Stimulated activated CD4-positive, alpha-beta T cell treated with anti-CD3 and anti-CD28 coated beads, TNF-alpha, amount 100 ng/mL, for 24 hours (primary cell): Measurements from ENCODE around the gene BTBD18.

ENCODE experiments used
- DNase-seq, 3 experiments: peaks; one replicate each; pipeline ENCODE4 v3.0.0-alpha.2; 2020; ENCODE audit warnings: low read depth in 3 of 3

Gene BTBD18

GRCh38 chr11:57776031-57776521 is 24.5 kb upstream of the BTBD18 start:
- no peak for DNase-seq

- DNase-seq = no peak
Measured at GRCh38 chr11:57775491-57775890, 23.9 kb upstream of the BTBD18 start.

GRCh38 chr11:57773026-57773598 is 21.5 kb upstream of the BTBD18 start:
- DNase-seq = no peak

DNA sequence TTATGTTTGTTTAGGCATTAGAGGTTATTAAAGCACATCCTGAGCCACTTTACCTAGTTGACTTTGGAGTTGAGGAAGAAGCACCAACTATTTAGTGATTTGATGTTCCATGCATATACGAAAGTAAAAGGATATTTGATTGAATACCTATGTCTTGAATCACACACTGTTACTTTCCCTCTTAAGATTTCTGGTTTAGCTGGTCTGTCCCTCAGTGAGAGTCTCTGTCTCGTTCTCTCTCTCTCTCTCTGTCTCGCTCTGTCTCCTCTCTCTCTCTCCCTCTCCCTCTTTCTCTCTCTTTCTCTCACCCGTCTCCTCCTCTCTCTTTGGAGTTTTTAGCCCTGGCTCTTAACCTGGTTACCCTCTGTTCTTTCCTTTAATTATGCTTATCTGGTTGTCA is 20.9 kb upstream of the BTBD18 start:
- no peak for DNase-seq

- no peak for DNase-seq
Measured at GRCh38 chr11:57771365-57771764, 19.7 kb upstream of the BTBD18 start.

GRCh38 chr11:57770793-57771192 is 19.2 kb upstream of the BTBD18 start:
- no peak for DNase-seq

GRCh38 chr11:57764972-57765371 is 13.4 kb upstream of the BTBD18 start:
- DNase-seq = no peak

GRCh38 chr11:57764566-57764965 is 12.9 kb upstream of the BTBD18 start:
- DNase-seq = no peak

DNA sequence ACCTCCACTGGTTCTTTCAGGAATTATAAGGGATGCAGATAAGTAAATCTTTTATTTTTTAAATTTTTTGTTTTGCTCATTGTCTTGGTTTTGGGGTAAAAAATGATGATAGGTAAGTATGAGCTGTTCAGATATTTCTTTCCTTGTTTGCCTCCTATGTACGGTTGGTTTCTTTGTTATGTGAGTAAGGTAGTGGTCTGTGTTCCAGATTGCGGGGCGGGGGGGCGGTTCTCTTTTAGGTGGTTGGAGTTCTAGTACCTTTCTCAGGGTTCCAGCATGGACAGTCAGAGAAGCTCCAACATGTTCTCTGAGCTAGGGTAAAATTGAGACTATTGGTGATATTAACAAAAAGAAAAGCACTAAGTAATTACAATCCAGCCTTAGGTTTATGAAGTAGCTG is 12.4 kb upstream of the BTBD18 start:
- no peak for DNase-seq

DNA sequence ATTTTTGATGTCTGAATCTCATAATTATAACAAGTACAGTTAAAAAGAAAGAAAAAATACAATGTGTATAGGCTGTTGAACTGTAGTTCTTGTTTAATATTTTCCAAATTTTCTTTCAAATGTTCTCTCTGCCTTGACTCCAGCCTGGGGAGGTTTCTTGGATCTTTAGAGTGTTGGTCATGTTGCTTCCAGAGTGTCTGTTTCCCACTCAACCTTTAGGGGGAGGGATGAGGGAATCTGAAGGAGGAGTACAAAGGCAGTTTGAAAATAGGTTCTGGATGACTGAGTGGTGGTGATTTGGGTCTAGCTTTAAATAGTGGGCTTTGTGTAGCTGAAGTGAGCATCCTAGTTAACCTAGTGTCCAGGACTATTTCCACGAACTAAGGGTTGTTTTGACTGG is 11.9 kb upstream of the BTBD18 start:
- DNase-seq = no peak

- no peak for DNase-seq
Measured at GRCh38 chr11:57762235-57762861, 10.7 kb upstream of the BTBD18 start.

GRCh38 chr11:57761301-57762234 is 9.9 kb upstream of the BTBD18 start, which contains the start of gene CTNND1:
CTNND1 (plus strand) TSS chr11:57761802; CDS start chr11:57791479, 29,677 bp downstream.
- no peak for DNase-seq

GRCh38 chr11:57758174-57758573 is 6.6 kb upstream of the BTBD18 start:
- no peak for DNase-seq

GRCh38 chr11:57752954-57753353 is 1.3 kb upstream of the BTBD18 start:
- no peak for DNase-seq

GRCh38 chr11:57751176-57751575 is 443 bp downstream of the BTBD18 start:
- no peak for DNase-seq

- DNase-seq = no peak
Measured at GRCh38 chr11:57746920-57747319, 4.7 kb downstream of the BTBD18 start.

- DNase-seq = no peak
Measured at GRCh38 chr11:57745206-57745605, 6.4 kb downstream of the BTBD18 start.

DNA sequence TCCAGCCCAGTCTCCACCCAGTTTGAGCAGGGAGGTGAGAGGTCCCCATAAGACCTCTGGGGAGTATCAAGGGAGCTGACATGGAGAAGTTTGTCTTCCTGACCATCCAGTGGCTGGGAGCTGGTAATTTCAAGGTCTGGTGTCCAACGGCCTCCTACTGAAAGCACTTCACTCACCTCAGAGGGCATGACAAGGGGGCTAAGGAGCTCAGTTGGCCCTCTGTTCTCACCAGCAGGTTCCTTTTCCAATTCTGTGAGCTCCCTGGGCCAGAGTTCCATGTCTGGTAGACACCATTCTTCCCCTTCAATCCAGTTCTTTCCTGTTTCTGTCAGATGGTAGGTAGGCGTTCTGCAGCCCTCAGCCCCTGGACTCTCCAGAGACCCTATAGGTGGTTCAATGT is 7.3 kb downstream of the BTBD18 start:
- DNase-seq = no peak

GRCh38 chr11:57742087-57742452 is 9.5 kb downstream of the BTBD18 start:
- no peak for DNase-seq

DNA sequence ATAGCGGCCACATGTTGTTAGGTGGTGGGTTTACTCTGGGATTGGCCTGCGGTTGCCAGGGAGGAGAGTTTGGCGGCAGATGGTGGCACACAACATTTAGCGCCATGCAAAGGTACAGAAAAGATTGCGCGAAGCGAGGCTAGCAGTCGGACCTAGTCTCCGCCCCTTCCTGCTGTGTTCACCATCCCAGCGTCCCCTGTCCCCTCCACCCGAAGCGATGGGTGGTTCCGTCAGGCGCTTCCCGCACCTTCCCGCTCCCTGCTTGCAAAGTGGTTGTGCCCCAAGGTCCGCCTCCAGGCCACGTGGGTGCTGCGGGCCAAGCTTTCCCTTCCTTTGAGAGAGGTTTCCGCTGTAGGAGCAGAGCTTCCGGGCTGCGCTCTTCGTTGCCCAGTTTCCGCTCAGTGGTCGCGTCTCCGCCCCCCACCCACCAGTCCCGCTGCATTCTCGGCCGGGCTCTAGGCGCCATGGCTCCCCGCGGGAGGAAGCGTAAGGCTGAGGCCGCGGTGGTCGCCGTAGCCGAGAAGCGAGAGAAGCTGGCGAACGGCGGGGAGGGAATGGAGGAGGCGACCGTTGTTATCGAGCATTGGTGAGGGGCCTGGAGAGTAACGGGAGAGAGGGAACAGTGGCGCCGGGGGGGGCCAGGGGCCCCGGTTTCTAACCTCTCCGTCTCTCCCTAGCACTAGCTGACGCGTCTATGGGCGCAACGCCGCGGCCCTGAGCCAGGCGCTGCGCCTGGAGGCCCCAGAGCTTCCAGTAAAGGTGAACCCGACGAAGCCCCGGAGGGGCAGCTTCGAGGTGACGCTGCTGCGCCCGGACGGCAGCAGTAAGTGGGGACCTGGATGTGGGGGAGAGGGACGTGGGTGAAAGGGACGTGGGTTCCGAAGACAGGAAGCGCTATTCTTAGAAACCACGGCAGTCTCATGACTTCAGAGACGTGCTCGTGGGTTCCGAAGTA is 10.2 kb downstream of the BTBD18 start, which contains the start of gene SELENOH:
Gene SELENOH, plus strand, starts transcription at position 360 of the 955 bp plus-strand sequence. Its CDS starts 105 bp downstream, at position 465.
- peak; percentile 93 to 97 (median 94) for DNase-seq

- DNase-seq = no peak
Measured at GRCh38 chr11:57735619-57736298, 15.9 kb downstream of the BTBD18 start.
